ENCODE measurements around the gene RASA3. TPM values are rescaled to one million over a fixed set of nuclear protein-coding genes. Genes with fewer than 3 reads are reported as not detected.

Gene RASA3
- total RNA-seq, 1 donor from 2014 or later = 2.6 TPM

GRCh38 chr13:113968463-113969310 lies 163.7 kb downstream of the RASA3 start:
- Histone ChIP-seq H3K27me3 (ENCODE audit: control insufficient read depth, insufficient read depth, low read length) (peaks cover 4% of the 10 kb centered on the region), H3K36me3 (ENCODE audit: control insufficient read depth, insufficient read depth, low read length) (no peaks in the 10 kb centered on the region), H3K4me3 (ENCODE audit: low read depth, low read length) (no peak overlapping the region)
- no peak for TF ChIP-seq CTCF (IDR thresholded peaks at IDR 0.05; ENCODE audit: insufficient read depth, low read length, severe bottlenecking)
- DNase-seq (ENCODE audit: low read depth) (no peak), FAIRE-seq (no peak)

DNA sequence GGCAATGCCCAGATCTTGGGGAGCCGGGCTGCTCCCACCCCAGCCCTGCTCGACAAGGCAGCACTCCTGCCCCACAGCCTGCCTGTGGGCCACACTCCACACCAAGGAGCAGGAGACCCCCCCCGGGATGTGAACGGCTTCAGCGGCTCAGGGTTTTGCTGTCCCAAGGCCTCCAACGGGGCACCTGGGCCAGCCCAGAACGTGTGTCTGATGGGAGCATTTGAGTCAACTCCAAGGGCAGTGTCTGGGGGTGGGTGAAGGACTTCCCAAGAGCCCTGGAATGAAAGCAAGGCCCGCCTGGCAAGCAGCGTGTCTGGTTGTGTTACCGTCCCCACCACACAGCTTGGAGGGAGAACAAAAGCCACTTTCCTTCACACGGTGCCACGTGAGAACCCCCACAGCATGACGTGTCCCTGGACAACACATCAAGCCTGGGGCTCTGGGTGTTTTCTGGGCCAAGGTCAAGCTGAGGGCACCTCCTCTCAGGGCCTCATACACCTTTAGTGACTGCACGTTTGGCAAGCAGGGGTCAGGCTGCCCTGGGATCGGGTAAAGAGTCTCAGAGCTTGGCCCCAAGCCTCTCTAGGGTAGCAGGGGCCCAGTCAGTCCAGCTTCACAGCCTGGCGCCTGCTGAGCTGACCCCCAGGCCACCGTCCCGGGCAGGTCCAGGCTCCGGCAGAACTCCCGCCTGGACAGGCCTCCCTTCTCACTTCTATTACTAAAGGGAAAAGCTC lies 164.5 kb downstream of the RASA3 start:
- Histone ChIP-seq H3K27me3 (ENCODE audit: control insufficient read depth, insufficient read depth, low read length) (peaks cover 4% of the 10 kb centered on the region), H3K36me3 (ENCODE audit: control insufficient read depth, insufficient read depth, low read length) (no peaks in the 10 kb centered on the region), H3K4me3 (ENCODE audit: low read depth, low read length) (no peak overlapping the region)
- no peak for FAIRE-seq
- no peak for TF ChIP-seq CTCF (IDR thresholded peaks at IDR 0.05; ENCODE audit: insufficient read depth, low read length, severe bottlenecking)
- no peak for DNase-seq (ENCODE audit: low read depth)

GRCh38 chr13:113967206-113967720 lies 165.2 kb downstream of the RASA3 start:
- Histone ChIP-seq H3K36me3 (ENCODE audit: control insufficient read depth, insufficient read depth, low read length) (no peaks in the 10 kb centered on the region), H3K27me3 (ENCODE audit: control insufficient read depth, insufficient read depth, low read length) (peaks cover 4% of the 10 kb centered on the region), H3K4me3 (ENCODE audit: low read depth, low read length) (no peak overlapping the region)
- FAIRE-seq = no peak
- DNase-seq (ENCODE audit: low read depth) = no peak
- no peak for TF ChIP-seq CTCF (IDR thresholded peaks at IDR 0.05; ENCODE audit: insufficient read depth, low read length, severe bottlenecking)

- no peak overlapping the region for H3K4me3 ChIP-seq (ENCODE audit: low read depth, low read length)
- FAIRE-seq (no peak), DNase-seq (ENCODE audit: low read depth) (no peak)
- peaks cover 4% of the 10 kb centered on the region for H3K27me3 ChIP-seq (ENCODE audit: control insufficient read depth, insufficient read depth, low read length)
- TF ChIP-seq CTCF (IDR thresholded peaks at IDR 0.05; ENCODE audit: insufficient read depth, low read length, severe bottlenecking) = no peak
- no peaks in the 10 kb centered on the region for H3K36me3 ChIP-seq (ENCODE audit: control insufficient read depth, insufficient read depth, low read length)
Observed at GRCh38 chr13:113965968-113966884, 166.2 kb downstream of the RASA3 start.

DNA sequence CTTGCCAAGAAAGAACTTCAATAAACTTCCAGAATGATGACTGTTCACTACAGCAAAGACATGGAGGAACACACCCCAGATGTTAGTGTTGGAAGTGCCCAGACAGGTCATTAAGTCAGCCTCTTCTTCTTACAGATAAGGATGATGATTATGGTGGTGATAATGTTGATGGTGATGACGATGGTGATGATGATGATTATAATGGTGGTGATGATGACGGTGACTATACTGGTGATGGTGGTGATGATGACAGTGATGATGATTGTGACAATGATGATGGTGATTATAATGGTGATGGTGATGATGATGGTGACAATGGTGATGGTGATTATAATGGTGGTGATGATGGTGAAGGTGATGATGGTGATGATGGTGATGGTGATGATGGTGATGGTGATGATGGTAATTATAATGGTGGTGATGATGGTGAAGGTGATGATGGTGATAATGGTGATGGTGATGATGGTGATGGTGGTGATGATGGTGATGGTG lies 167.0 kb downstream of the RASA3 start:
- Histone ChIP-seq H3K4me3 (ENCODE audit: low read depth, low read length) (no peak overlapping the region), H3K36me3 (ENCODE audit: control insufficient read depth, insufficient read depth, low read length) (no peaks in the 10 kb centered on the region), H3K27me3 (ENCODE audit: control insufficient read depth, insufficient read depth, low read length) (peaks cover 4% of the 10 kb centered on the region)
- TF ChIP-seq CTCF (IDR thresholded peaks at IDR 0.05; ENCODE audit: insufficient read depth, low read length, severe bottlenecking) = no peak
- FAIRE-seq (no peak), DNase-seq (ENCODE audit: low read depth) (no peak)

Measured in bronchial epithelial cell (primary cell).